ENCODE measurements around the gene TBC1D32.
"Not testable (repeated sequence)": the region's sequence is repeated elsewhere in the genome, so short reads cannot be mapped to it uniquely, and the experiment has no call there.

Gene TBC1D32

DNA sequence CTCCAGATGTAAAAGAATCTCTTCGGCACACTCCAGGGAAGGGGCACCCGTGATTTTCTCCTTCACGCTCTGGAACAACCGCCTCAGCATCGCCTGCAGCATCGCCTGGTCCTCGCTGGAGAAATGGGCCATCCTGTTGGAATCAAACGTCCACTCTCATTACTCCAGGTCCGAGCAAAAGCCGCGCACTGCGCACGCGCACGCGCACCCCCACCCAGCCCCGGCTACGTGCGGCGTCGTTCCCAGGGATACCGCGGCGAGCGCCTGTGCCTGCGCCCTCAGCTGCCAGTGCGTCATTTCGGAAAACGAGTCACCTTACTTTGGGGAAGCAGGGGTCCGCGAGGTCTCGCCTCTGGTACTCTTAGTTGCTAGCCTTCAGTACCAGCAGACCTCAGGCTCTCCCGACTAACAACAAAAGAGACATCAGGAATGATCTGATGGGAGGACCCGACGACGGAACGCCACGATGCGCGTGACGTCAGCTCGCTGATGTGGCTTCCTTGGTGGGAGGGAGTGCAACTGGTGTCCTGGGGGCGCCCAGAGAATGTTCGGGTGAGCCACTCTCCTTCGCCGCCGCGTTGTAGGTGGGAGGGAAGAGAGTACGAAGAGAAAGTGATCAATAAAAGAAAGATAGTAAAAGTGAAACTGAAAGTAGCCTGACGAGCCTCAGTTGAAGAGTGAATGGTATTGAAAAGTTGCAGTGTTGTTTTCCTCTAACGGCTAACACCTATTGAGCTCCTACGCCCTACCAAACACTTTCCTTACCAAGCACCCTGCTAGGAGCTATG lies at the start of gene TBC1D32:
Gene TBC1D32 (minus strand): TSS at position 182 of the 788 bp plus-strand sequence. CDS start 50 bp downstream, at position 132.
- DNase-seq = peak; percentile 66

- DNase-seq = no peak
These were observed 49.2 kb upstream of the TBC1D32 start for GRCh38 chr6:121383478-121383877.

DNA sequence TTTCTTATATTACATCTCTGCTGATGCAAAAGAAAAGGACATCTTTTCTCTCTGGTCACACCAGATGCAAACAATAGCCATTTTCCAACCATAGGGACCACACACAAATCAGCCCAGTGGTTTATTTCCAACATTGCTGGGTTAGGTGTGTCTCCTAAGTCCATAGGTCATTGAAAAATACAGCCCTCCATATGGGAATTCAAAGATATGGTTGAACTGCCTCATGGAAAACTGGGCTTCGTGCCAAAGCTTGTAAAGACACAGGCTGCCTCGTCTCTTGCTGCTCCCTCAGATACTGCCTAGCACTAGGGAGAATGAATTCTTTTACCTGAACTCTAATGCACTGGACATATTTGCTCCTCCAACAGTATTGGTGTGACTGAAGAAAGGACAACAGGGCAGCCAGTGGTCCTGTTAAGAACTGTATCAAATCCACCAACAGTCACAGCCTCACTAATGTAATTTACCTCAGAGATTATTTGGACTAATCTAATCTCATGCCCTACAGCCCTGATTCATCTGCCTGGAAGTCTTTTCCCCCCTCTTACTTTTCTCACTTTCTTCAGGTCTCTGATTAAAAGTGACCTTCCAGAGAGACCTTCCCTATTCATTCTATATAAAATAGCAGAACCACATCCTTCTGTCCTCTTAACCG lies 48.3 kb upstream of the TBC1D32 start:
- DNase-seq = peak; percentile 87

- DNase-seq = no peak
These were observed 42.1 kb upstream of the TBC1D32 start for GRCh38 chr6:121376411-121376810.

DNA sequence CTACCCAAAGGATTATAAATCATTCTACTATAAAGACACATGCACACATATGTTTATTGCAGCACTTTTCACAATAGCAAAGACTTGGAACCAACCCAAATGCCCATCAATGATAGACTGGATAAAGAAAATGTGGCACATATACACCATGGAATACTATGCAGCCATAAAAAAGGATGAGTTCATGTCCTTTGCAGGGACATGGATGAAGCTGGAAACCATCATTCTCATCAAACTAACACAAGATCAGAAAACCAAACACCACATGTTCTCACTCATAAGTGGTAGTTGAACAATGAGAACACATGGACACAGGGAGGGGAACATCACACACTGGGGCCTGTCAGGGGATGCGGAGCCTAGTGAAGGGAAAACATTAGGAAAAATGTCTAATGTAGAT lies 39.9 kb upstream of the TBC1D32 start:
- DNase-seq = not testable (repeated sequence)

GRCh38 chr6:121365536-121366521 lies 31.5 kb upstream of the TBC1D32 start:
- DNase-seq = no peak

- no peak for DNase-seq
These were observed 22.3 kb upstream of the TBC1D32 start for GRCh38 chr6:121356575-121356974.

- no peak for DNase-seq
These were observed 20.5 kb upstream of the TBC1D32 start for GRCh38 chr6:121354764-121355163.

- DNase-seq = no peak
These were observed 18.7 kb upstream of the TBC1D32 start for GRCh38 chr6:121352941-121353340.

GRCh38 chr6:121351916-121352315 lies 17.6 kb upstream of the TBC1D32 start:
- DNase-seq = no peak

GRCh38 chr6:121349596-121349995 lies 15.3 kb upstream of the TBC1D32 start:
- no peak for DNase-seq

GRCh38 chr6:121347484-121347883 lies 13.2 kb upstream of the TBC1D32 start:
- DNase-seq = no peak

- DNase-seq = no peak
These were observed 10.3 kb upstream of the TBC1D32 start for GRCh38 chr6:121344539-121344938.

DNA sequence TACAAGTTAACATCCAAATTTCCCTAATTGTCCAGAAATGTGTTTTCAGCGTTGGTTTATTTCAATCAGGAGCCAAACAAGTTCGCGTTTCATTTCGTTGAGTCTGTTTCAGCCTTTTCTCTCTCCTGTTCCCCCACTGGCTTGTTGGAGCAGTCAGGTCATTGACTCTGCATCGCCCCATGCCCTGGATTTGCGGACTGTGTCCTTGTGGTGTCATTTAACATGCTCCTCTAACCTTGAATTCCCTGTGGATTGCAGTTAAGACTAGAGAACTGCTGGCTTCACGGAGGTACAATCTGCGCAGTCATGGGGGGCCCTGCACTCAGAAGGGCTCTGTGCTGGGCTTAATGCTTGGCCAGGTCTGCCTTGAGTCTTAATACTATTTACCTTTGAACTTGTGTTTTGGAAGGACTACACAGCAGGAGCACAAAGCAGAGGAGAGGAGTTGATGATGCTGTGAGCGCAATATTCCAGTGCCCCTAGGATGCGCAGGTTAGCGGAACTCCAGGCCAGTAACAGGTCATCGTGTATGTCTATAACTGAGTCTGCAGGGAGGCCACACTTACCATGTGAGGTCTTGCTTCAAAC lies 5.5 kb upstream of the TBC1D32 start:
- DNase-seq = no peak

DNA sequence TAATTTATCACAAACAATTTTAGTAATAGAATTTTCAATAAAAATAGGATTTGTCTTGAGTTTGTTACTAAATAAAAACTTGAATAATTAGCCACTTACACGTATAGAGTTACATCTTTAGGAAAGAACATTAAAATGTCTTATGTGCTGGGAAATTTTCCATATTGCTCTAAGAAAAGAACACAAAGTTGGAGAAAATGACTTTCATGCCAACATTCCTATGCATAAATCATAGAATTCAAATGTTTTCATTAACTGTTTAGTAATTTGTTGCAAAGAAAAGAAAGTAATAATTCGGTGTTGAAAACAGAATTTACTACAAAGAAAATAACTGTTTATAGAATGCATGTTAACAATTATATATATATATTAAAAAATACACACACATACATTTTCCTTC lies 4.7 kb upstream of the TBC1D32 start:
- DNase-seq = no peak

DNA sequence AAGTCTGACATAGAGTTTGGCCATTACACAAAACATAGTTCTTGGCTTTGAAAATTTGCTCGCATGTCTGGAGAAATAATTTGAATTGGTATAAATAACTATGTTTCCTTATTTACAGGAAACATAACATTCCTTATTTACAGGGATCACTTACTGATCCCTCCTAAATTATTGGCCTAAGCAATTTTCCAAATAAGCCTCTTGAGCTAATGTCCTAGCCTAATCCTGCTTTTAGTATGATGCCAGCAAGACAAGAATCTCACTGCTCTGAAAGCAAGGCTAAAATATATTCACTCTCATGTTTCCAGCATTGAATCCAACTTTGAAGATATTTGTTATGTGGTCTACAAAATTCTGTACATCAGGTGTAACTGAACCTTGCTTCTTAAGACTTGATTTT lies 4.1 kb upstream of the TBC1D32 start:
- no peak for DNase-seq

GRCh38 chr6:121335087-121336008 lies 1.1 kb upstream of the TBC1D32 start:
- DNase-seq = no peak

DNA sequence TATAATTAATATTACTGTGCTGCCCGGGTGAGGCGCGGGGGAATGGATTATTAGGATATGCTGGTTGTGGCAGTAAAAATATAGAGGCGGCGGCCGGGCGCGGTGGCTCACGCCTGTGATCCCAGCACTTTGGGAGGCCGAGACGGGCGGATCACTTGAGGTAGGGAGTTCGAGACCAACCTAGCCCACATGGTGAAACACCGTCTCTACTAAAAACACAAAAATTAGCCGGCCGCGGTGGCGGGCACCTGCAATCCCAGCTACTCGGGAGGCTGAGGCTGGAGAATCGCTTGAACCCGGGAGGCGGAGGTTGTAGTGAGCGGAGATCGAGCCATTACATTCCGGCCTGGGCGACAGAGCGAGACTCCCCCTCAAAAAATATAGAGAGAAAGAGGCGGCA lies 586 bp downstream of the TBC1D32 start:
- DNase-seq = not testable (repeated sequence)

DNA sequence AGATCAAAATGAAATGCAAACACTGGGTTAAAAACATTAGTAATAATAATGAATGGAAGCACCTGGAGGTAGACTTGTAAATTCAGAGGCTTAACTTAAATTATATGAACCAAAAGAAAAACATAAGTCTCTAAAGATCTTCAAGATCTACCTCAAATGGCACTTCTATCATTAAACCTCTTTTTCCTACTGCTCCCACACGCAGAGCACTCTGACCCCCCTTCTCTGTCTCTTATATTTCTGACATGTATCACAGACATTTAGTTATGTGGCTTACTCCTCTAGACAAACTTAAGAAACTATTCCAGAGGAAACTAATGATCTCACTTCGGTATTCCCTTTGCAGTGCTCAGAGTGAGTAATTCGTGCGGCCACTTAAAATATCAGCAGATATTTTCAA lies 1.1 kb downstream of the TBC1D32 start:
- no peak for DNase-seq

GRCh38 chr6:121330516-121330915 lies 3.8 kb downstream of the TBC1D32 start:
- no peak for DNase-seq

GRCh38 chr6:121321282-121321681 lies 13.0 kb downstream of the TBC1D32 start:
- no peak for DNase-seq

DNA sequence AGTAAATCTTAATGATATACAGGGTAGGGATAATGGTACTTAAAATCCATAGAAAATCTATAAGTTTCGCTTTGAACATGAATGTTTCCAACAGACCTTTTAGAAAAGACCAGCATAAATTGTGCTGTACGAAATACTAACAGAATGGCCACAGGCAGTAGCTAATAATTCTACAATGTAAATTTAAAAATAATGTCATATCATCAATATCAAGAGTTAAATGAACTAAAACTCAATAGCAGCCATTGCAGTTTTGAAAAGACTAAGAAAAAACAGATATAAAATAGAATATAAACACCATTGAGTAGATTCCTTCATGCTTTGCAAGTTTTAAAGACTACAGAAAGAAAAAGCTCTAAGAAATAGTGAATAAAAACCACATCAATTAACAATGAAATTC lies 14.7 kb downstream of the TBC1D32 start:
- no peak for DNase-seq

Measured in NCI-H2171 (cell line).